ENCODE data around the gene GALNS. TPM values are rescaled to one million over a fixed set of nuclear protein-coding genes. Genes with fewer than 3 reads are reported as not detected.

GALNS gene
- total RNA-seq, 2 experiments from 2014 or later = 18.4 to 19.7 TPM

GRCh38 chr16:88830258-88830657 lies 26.5 kb downstream of the GALNS start:
- POLR2A ChIA-PET = interaction anchor here (0.6 kb wide), 1 partner anchor 25 kb away, joined by 4 read pairs; no protein-coding TSS in a partner anchor
- Mint-ChIP-seq H3K36me3 (ENCODE audit: low read depth) (no peaks in the 10 kb centered on the region), H3K4me3 (no peak overlapping the region), H3K27me3 (no peaks in the 10 kb centered on the region), H3K27ac (no peak overlapping the region), H3K9me3 (no peaks in the 10 kb centered on the region), H3K4me1 (ENCODE audit: low read depth) (no peaks in the 10 kb centered on the region)
- no peak for ATAC-seq (ENCODE audit: poor library complexity)
- Histone ChIP-seq H3K27me3 (ENCODE audit: control insufficient read depth in 1 of 2, insufficient read depth in 2 of 2, low read length in 2 of 2) (no peaks in the 10 kb centered on the region), H3K4me1 (ENCODE audit: insufficient read depth, low read length) (no peaks in the 10 kb centered on the region), H3K36me3 (ENCODE audit: insufficient read depth, low read length) (peaks cover 7% of the 10 kb centered on the region), H3K27ac (ENCODE audit: low read depth in 1 of 2, low read length in 2 of 2) (no peak overlapping the region), H3K9me3 (ENCODE audit: control insufficient read depth in 1 of 2, insufficient read depth in 1 of 2, low read length in 2 of 2) (no peaks in the 10 kb centered on the region), H3K4me3 (ENCODE audit: low read length) (no peak overlapping the region)
- CTCF ChIA-PET = no interaction called here
- no peak for TF ChIP-seq CTCF (IDR thresholded peaks at IDR 0.05)
- no peak for DNase-seq
- intact Hi-C loops (cut with DNase I, micrococcal nuclease) = no loop called here

- Histone ChIP-seq H3K4me3 (ENCODE audit: low read length) (no peak overlapping the region), H3K27me3 (ENCODE audit: control insufficient read depth in 1 of 2, insufficient read depth in 2 of 2, low read length in 2 of 2) (no peaks in the 10 kb centered on the region), H3K27ac (ENCODE audit: low read depth in 1 of 2, low read length in 2 of 2) (no peak overlapping the region), H3K36me3 (ENCODE audit: insufficient read depth, low read length) (peaks cover 12% of the 10 kb centered on the region), H3K4me1 (ENCODE audit: insufficient read depth, low read length) (no peaks in the 10 kb centered on the region), H3K9me3 (ENCODE audit: control insufficient read depth in 1 of 2, insufficient read depth in 1 of 2, low read length in 2 of 2) (no peaks in the 10 kb centered on the region)
- ChIA-PET POLR2A (no interaction called here), CTCF (no interaction called here)
- Mint-ChIP-seq H3K4me3 (no peak overlapping the region), H3K9me3 (no peaks in the 10 kb centered on the region), H3K27me3 (no peaks in the 10 kb centered on the region), H3K4me1 (ENCODE audit: low read depth) (no peaks in the 10 kb centered on the region), H3K36me3 (ENCODE audit: low read depth) (no peaks in the 10 kb centered on the region), H3K27ac (no peak overlapping the region)
- DNase-seq = no peak
- no peak for ATAC-seq (ENCODE audit: poor library complexity)
- intact Hi-C loops (cut with DNase I, micrococcal nuclease) = no loop called here
- TF ChIP-seq CTCF (IDR thresholded peaks at IDR 0.05) = no peak
Observed at GRCh38 chr16:88828711-88829110, 28.0 kb downstream of the GALNS start.

GRCh38 chr16:88827727-88828126 lies 29.0 kb downstream of the GALNS start:
- intact Hi-C loops (cut with DNase I, micrococcal nuclease) = no loop called here
- Mint-ChIP-seq H3K27ac (no peak overlapping the region), H3K4me1 (ENCODE audit: low read depth) (no peaks in the 10 kb centered on the region), H3K9me3 (no peaks in the 10 kb centered on the region), H3K27me3 (no peaks in the 10 kb centered on the region), H3K36me3 (ENCODE audit: low read depth) (peaks cover 5% of the 10 kb centered on the region), H3K4me3 (no peak overlapping the region)
- Histone ChIP-seq H3K4me1 (ENCODE audit: insufficient read depth, low read length) (no peaks in the 10 kb centered on the region), H3K27ac (ENCODE audit: low read depth in 1 of 2, low read length in 2 of 2) (no peak overlapping the region), H3K9me3 (ENCODE audit: control insufficient read depth in 1 of 2, insufficient read depth in 1 of 2, low read length in 2 of 2) (no peaks in the 10 kb centered on the region), H3K27me3 (ENCODE audit: control insufficient read depth in 1 of 2, insufficient read depth in 2 of 2, low read length in 2 of 2) (no peaks in the 10 kb centered on the region), H3K4me3 (ENCODE audit: low read length) (no peak overlapping the region), H3K36me3 (ENCODE audit: insufficient read depth, low read length) (peaks cover 12% of the 10 kb centered on the region)
- ATAC-seq (ENCODE audit: poor library complexity) = no peak
- CTCF ChIA-PET = no interaction called here
- TF ChIP-seq CTCF (IDR thresholded peaks at IDR 0.05) = no peak
- DNase-seq = no peak
- POLR2A ChIA-PET = no interaction called here
